HCT116 (cell line): Measurements from ENCODE around the gene RAB29. TPM values are rescaled to one million over a fixed set of nuclear protein-coding genes. Genes with fewer than 3 reads are reported as not detected.

ENCODE experiments used
- ATAC-seq: fragments of 200-7000 bp; cut with Tn5 transposase; 2 replicates; pipeline ENCODE4 v1.9.1; 2020; ENCODE audit warnings: mild to moderate bottlenecking, moderate library complexity
- BruUV-seq: library from RNA; stranded (reverse); fragments of 400-500 nt; replicated peaks from 2 replicates; lab custom pipeline; 2021; lab: Mats Ljungman, UMichigan
- CTCF ChIA-PET: fragments of 300-600 bp; sonication (Branson Sonifier 250); formaldehyde crosslinking; loops from one replicate; lab custom pipeline; 2021; ENCODE audit warnings: antibody characterized with exemption; lab: Charles Lee
- POLR2A ChIA-PET: fragments of 300-600, 350-600 bp; sonication (Branson Sonifier 250); formaldehyde crosslinking; loops from one replicate; lab custom pipeline; 2021; ENCODE audit warnings: antibody characterized with exemption; lab: Charles Lee
- RAD21 ChIA-PET, 2 experiments: fragments of 300-600 bp; sonication (Branson Sonifier 250); formaldehyde crosslinking; loops; one replicate each; lab custom pipeline; 2023; ENCODE audit warnings: low total read pairs in 2 of 2; ENCODE audit not compliant: uncharacterized antibody in 2 of 2, unreplicated experiment in 2 of 2, low non-redundant PET in 1 of 2; lab: Charles Lee
- DNase-seq: peaks from one replicate; pipeline ENCODE4 v3.0.0-alpha.2; 2010; ENCODE audit warnings: low read depth, low spot score
- H2AFZ ChIP-seq: fragments of 200-600 bp; shearing (Covaris generic), sonication (generic); 2 replicates; pipeline ENCODE4 v1.6.1; 2017; ENCODE audit warnings: low read depth, mixed run types, mixed read lengths, antibody characterized with exemption, low read length; ENCODE audit not compliant: poor library complexity, severe bottlenecking
- H3K27ac ChIP-seq: 2 replicates; pipeline ENCODE4 v1.5.1; 2012; ENCODE audit warnings: low read depth, low read length
- H3K27me3 ChIP-seq: fragments of 200-600 bp; sonication (generic); 2 replicates; pipeline ENCODE4 v1.6.1; 2016; ENCODE audit warnings: mixed run types, low read length, mixed read lengths; ENCODE audit not compliant: insufficient read depth
- H3K36me3 ChIP-seq, 2 experiments: fragments of 200-500 bp in 1 of 2; fragments of 200-600 bp in 1 of 2; sonication (Bioruptor generic) in 1 of 2; sonication (generic) in 1 of 2; 2 replicates each; pipeline versions ENCODE4 v1.5.1 to v1.6.1; 2014 to 2016; ENCODE audit warnings: low read length in 2 of 2, inconsistent platforms in 1 of 2, mixed read lengths in 1 of 2, mixed run types in 1 of 2; ENCODE audit not compliant: insufficient read depth in 2 of 2, control insufficient read depth in 1 of 2
- H3K4me1 ChIP-seq, 2 experiments: fragments of 200-600 bp in 1 of 2; sonication (generic) in 1 of 2; 2 replicates each; pipeline versions ENCODE4 v1.5.1 to v1.6.1; 2012 to 2017; ENCODE audit warnings: low read length in 2 of 2, inconsistent platforms in 1 of 2, mild to moderate bottlenecking in 1 of 2, mixed read lengths in 1 of 2, mixed run types in 1 of 2, moderate library complexity in 1 of 2; ENCODE audit not compliant: insufficient read depth in 2 of 2, control insufficient read depth in 1 of 2
- H3K4me2 ChIP-seq: fragments of 200-600 bp; sonication (generic); 2 replicates; pipeline ENCODE4 v1.6.1; 2017; ENCODE audit warnings: mixed run types, low read length, mixed read lengths
- H3K4me3 ChIP-seq, 2 experiments: fragments of 200-600 bp in 1 of 2; sonication (generic) in 1 of 2; replicated peaks in 1 of 2; 2 replicates each; pipeline ENCODE4 v1.5.1; 2011 to 2016; ENCODE audit warnings: low read length in 2 of 2, control low read depth in 1 of 2, low read depth in 1 of 2, mild to moderate bottlenecking in 1 of 2, mixed read lengths in 1 of 2, mixed run types in 1 of 2
- H3K79me2 ChIP-seq: fragments of 200-600 bp; sonication (generic); 2 replicates; pipeline ENCODE4 v1.6.1; 2017; ENCODE audit warnings: mild to moderate bottlenecking, mixed run types, low read length, moderate library complexity, mixed read lengths; ENCODE audit not compliant: insufficient read depth
- H3K9ac ChIP-seq: fragments of 200-600 bp; sonication (generic); 2 replicates; pipeline ENCODE4 v1.6.1; 2016; ENCODE audit warnings: low read length, mixed read lengths
- H3K9me2 ChIP-seq: fragments of 200-600 bp; sonication (generic), shearing (Covaris generic); 2 replicates; pipeline ENCODE4 v1.6.1; 2017; ENCODE audit warnings: mixed run types, mild to moderate bottlenecking, moderate library complexity; ENCODE audit not compliant: insufficient read depth
- H3K9me3 ChIP-seq, 2 experiments: fragments of 200-500 bp in 1 of 2; fragments of 200-600 bp in 1 of 2; sonication (Bioruptor generic) in 1 of 2; sonication (generic) in 1 of 2; 2 replicates each; pipeline ENCODE4 v1.6.1; 2014 to 2017; ENCODE audit warnings: low read length in 2 of 2, mixed read lengths in 2 of 2, inconsistent platforms in 1 of 2, low read depth in 1 of 2, mild to moderate bottlenecking in 1 of 2, mixed run types in 1 of 2, moderate library complexity in 1 of 2; ENCODE audit not compliant: control insufficient read depth in 1 of 2, insufficient read depth in 1 of 2
- H4K20me1 ChIP-seq: fragments of 200-600 bp; sonication (generic), shearing (Covaris generic); 2 replicates; pipeline ENCODE4 v1.6.1; 2017; ENCODE audit warnings: mixed run types, mild to moderate bottlenecking, moderate library complexity; ENCODE audit not compliant: insufficient read depth
- ATF3 ChIP-seq: IDR thresholded peaks from 2 replicates; pipeline ENCODE4 v1.6.1; 2012
- CTCF ChIP-seq, 3 experiments: fragments of 200-600 bp in 1 of 3; sonication (generic) in 1 of 3; IDR thresholded peaks in 2 of 3; conservative IDR thresholded peaks in 1 of 3; 2 replicates each; pipeline ENCODE4 v1.5.1; 2012 to 2017; ENCODE audit warnings: low read depth in 2 of 3, low read length in 2 of 3, antibody characterized with exemption in 1 of 3, borderline replicate concordance in 1 of 3, control low read depth in 1 of 3, mild to moderate bottlenecking in 1 of 3, mixed read lengths in 1 of 3, mixed run types in 1 of 3, moderate library complexity in 1 of 3; ENCODE audit not compliant: insufficient read depth in 1 of 3
- EGR1 ChIP-seq: IDR thresholded peaks from 2 replicates; pipeline ENCODE4 v1.6.1; 2012; ENCODE audit warnings: low read depth
- EZH2 ChIP-seq: fragments of 200-600 bp; sonication (generic); IDR thresholded peaks from 2 replicates; pipeline ENCODE4 v1.6.1; 2017; ENCODE audit warnings: antibody characterized with exemption, mixed run types
- FOSL1 ChIP-seq: IDR thresholded peaks from 2 replicates; pipeline ENCODE4 v1.6.1; 2012; ENCODE audit warnings: low read depth
- JUND ChIP-seq: IDR thresholded peaks from 2 replicates; pipeline ENCODE4 v1.6.1; 2012
- MAX ChIP-seq: IDR thresholded peaks from 2 replicates; pipeline ENCODE4 v1.6.1; 2012
- POLR2A ChIP-seq: IDR thresholded peaks from 2 replicates; pipeline ENCODE4 v1.7.0; 2011; ENCODE audit warnings: borderline replicate concordance; ENCODE audit not compliant: insufficient read depth, insufficient read length; ENCODE audit errors: extremely low read depth
- POLR2AphosphoS5 ChIP-seq: IDR thresholded peaks from 2 replicates; pipeline ENCODE4 v1.6.1; 2011; ENCODE audit warnings: mild to moderate bottlenecking, low read depth, low read length, moderate library complexity
- REST ChIP-seq: IDR thresholded peaks from 2 replicates; pipeline ENCODE4 v1.6.1; 2012; ENCODE audit warnings: low read depth
- SIN3A ChIP-seq: IDR thresholded peaks from 2 replicates; pipeline ENCODE4 v1.6.1; 2012; ENCODE audit warnings: low read depth
- SP1 ChIP-seq: IDR thresholded peaks from 2 replicates; pipeline ENCODE4 v1.6.1; 2012; ENCODE audit warnings: low read depth
- SRF ChIP-seq: IDR thresholded peaks from 2 replicates; pipeline ENCODE4 v1.6.1; 2012; ENCODE audit warnings: low read depth
- TCF7L2 ChIP-seq: IDR thresholded peaks from 2 replicates; pipeline ENCODE4 v1.7.0; 2011; ENCODE audit warnings: borderline replicate concordance, inconsistent platforms; ENCODE audit not compliant: insufficient read depth, insufficient read length; ENCODE audit errors: extremely low read depth
- YY1 ChIP-seq: IDR thresholded peaks from 2 replicates; pipeline ENCODE4 v1.6.1; 2011; ENCODE audit warnings: low read length, low read depth, moderate library complexity, mild to moderate bottlenecking; ENCODE audit not compliant: insufficient replicate concordance; ENCODE audit errors: extremely low read depth
- ZFX ChIP-seq: fragments of 450-650 bp; IDR thresholded peaks from 2 replicates; pipeline ENCODE4 v1.6.1; 2017
- intact Hi-C: fragments of 100-400 bp; cut with micrococcal nuclease; formaldehyde crosslinking; loops from 2 replicates; pipeline ENCODE4 v1.10.0; 2022
- total RNA-seq: library from RNA; stranded (reverse); gene quantifications from one replicate; pipeline ENCODE4 v1.2.1, GENCODE V29; 2021; ENCODE audit not compliant: unreplicated experiment

The RAB29 gene
- total RNA-seq, 1 experiment from 2014 or later, result 17.7 TPM

- Histone ChIP-seq H3K9me2 (no peaks in the 10 kb centered on the region), H3K27me3 (no peaks in the 10 kb centered on the region), H3K79me2 (peaks cover 86% of the 10 kb centered on the region), H4K20me1 (no peaks in the 10 kb centered on the region; the same call in 1 of the 2 replicates), H3K9ac (no peak overlapping the region), H3K36me3 (peaks cover 16 to 35% of the 10 kb centered on the region in 2 experiments), H3K4me2 (no peak overlapping the region), H2AFZ (no peak overlapping the region), H3K9me3 (no peaks in the 10 kb centered on the region), H3K27ac (no peak overlapping the region), H3K4me3 (no peak overlapping the region), H3K4me1 (peaks cover 0 to 4% of the 10 kb centered on the region in 2 experiments; a peak in 1 of 4 replicates)
- CTCF ChIA-PET, result interaction anchor here (1.0 kb wide), 1 partner anchor 15 kb away, joined by 3 read pairs; no protein-coding TSS in a partner anchor
- ATAC-seq (no peak), DNase-seq (no peak)
- BruUV-seq, result no TSS peak
- RAD21 ChIA-PET, result no interaction called here
- no peak for TF ChIP-seq JUND
- TF ChIP-seq SIN3A, result no peak
- TF ChIP-seq MAX, result no peak
- no peak for TF ChIP-seq REST
- TF ChIP-seq SRF, result no peak
- no peak for TF ChIP-seq TCF7L2
- TF ChIP-seq EGR1, result no peak
- no peak for TF ChIP-seq YY1
- no peak for TF ChIP-seq EZH2
- TF ChIP-seq SP1, result no peak
- no peak for TF ChIP-seq POLR2AphosphoS5
- no peak for TF ChIP-seq ZFX
- TF ChIP-seq POLR2A, result no peak
- no peak for TF ChIP-seq FOSL1
- no peak for TF ChIP-seq ATF3
- no peak for TF ChIP-seq CTCF (IDR thresholded peaks at IDR 0.05 in 2 of 3, conservative IDR thresholded peaks at IDR 0.05 in 1 of 3; ENCODE audit: borderline replicate concordance in 1 of 3, insufficient read depth in 1 of 3, low read depth in 2 of 3, low read length in 2 of 3)
- intact Hi-C loops, result no loop called here
- POLR2A ChIA-PET, result no interaction called here
These were observed 48.6 kb downstream of the RAB29 start for GRCh38 chr1:205726619-205727125.
